Activated gamma-delta T cell treated with anti-CD3 and anti-CD28 coated beads, Interleukin-2, amount 50 U/mL, for 16 hours (primary cell): ENCODE results near the gene PRKRA.
"Not testable (repeated sequence)": the region's sequence is repeated elsewhere in the genome, so short reads cannot be mapped to it uniquely, and the experiment has no call there.

Experiments
- DNase-seq: peaks from one replicate; pipeline ENCODE4 v3.0.0-alpha.2; 2020; ENCODE audit warnings: low read depth

The PRKRA gene

GRCh38 chr2:178450774-178451525 lies at the start of gene PRKRA, which contains the start of gene PJVK:
Gene PRKRA, minus strand, starts transcription at chr2:178451175. Its CDS starts 145 bp downstream, at chr2:178451030.
Gene PJVK, plus strand, starts transcription at chr2:178451378. Its CDS starts 2,032 bp downstream, at chr2:178453410.
- DNase-seq: peak; percentile 91

GRCh38 chr2:178499640-178500039 lies 48.7 kb upstream of the PRKRA start:
- DNase-seq: no peak

GRCh38 chr2:178498137-178498536 lies 47.2 kb upstream of the PRKRA start:
- no peak for DNase-seq

- DNase-seq: no peak
Measured at GRCh38 chr2:178496049-178496448, 45.1 kb upstream of the PRKRA start.

- no peak for DNase-seq
Measured at GRCh38 chr2:178491612-178492011, 40.6 kb upstream of the PRKRA start.

- DNase-seq: no peak
Measured at GRCh38 chr2:178485356-178485755, 34.4 kb upstream of the PRKRA start.

GRCh38 chr2:178484245-178485041 lies 33.5 kb upstream of the PRKRA start:
- no peak for DNase-seq

- DNase-seq: no peak
Measured at GRCh38 chr2:178482437-178482836, 31.5 kb upstream of the PRKRA start.

- DNase-seq: peak; percentile 60
Measured at GRCh38 chr2:178480227-178481181, 29.5 kb upstream of the PRKRA start, which contains the start of gene PLEKHA3. Gene PLEKHA3, plus strand, starts transcription at chr2:178480457. Its CDS starts 413 bp downstream, at chr2:178480870.

- DNase-seq: no peak
Measured at GRCh38 chr2:178479758-178480226, 28.8 kb upstream of the PRKRA start.

- DNase-seq: no peak
Measured at GRCh38 chr2:178479275-178479616, 28.3 kb upstream of the PRKRA start.

GRCh38 chr2:178478439-178479274 lies 27.7 kb upstream of the PRKRA start, which contains the start of gene FKBP7:
Gene FKBP7, minus strand, starts transcription at chr2:178478600. Its CDS starts 101 bp downstream, at chr2:178478499.
- DNase-seq: peak; percentile 75

GRCh38 chr2:178478130-178478438 lies 27.1 kb upstream of the PRKRA start:
- DNase-seq: no peak

GRCh38 chr2:178477443-178478129 lies 26.6 kb upstream of the PRKRA start:
- DNase-seq: no peak

GRCh38 chr2:178476477-178476876 lies 25.5 kb upstream of the PRKRA start:
- DNase-seq: no peak

GRCh38 chr2:178474560-178474959 lies 23.6 kb upstream of the PRKRA start:
- no peak for DNase-seq

- DNase-seq: no peak
Measured at GRCh38 chr2:178473931-178474330, 23.0 kb upstream of the PRKRA start.

GRCh38 chr2:178473373-178473772 lies 22.4 kb upstream of the PRKRA start:
- no peak for DNase-seq

- DNase-seq: not testable (repeated sequence)
Measured at GRCh38 chr2:178471313-178471712, 20.3 kb upstream of the PRKRA start.

GRCh38 chr2:178469219-178469849 lies 18.4 kb upstream of the PRKRA start:
- DNase-seq: no peak
